HUES48 (cell line): ENCODE results near the gene MMAB.

ENCODE experiments used
- H3K27ac ChIP-seq: one replicate; pipeline ENCODE4 v1.7.0; 2013; ENCODE audit warnings: low read depth, low read length, inconsistent platforms
- H3K27me3 ChIP-seq: 2 replicates; pipeline ENCODE4 v1.6.1; 2013; ENCODE audit warnings: mild to moderate bottlenecking, low read length; ENCODE audit not compliant: control insufficient read depth, insufficient read depth
- H3K36me3 ChIP-seq: 2 replicates; pipeline ENCODE4 v1.6.1; 2013; ENCODE audit warnings: low read length; ENCODE audit not compliant: control insufficient read depth, insufficient read depth
- H3K4me1 ChIP-seq: 2 replicates; pipeline ENCODE4 v1.6.1; 2013; ENCODE audit warnings: mild to moderate bottlenecking, low read length; ENCODE audit not compliant: control insufficient read depth, insufficient read depth
- H3K4me3 ChIP-seq: 2 replicates; pipeline ENCODE4 v1.5.1; 2013; ENCODE audit warnings: mild to moderate bottlenecking, low read depth, low read length
- H3K9ac ChIP-seq: 2 replicates; pipeline ENCODE4 v1.6.1; 2013; ENCODE audit warnings: mild to moderate bottlenecking, low read depth, low read length, moderate library complexity
- H3K9me3 ChIP-seq: 2 replicates; pipeline ENCODE4 v1.6.1; 2013; ENCODE audit warnings: low read length; ENCODE audit not compliant: control insufficient read depth, insufficient read depth

Gene MMAB

DNA sequence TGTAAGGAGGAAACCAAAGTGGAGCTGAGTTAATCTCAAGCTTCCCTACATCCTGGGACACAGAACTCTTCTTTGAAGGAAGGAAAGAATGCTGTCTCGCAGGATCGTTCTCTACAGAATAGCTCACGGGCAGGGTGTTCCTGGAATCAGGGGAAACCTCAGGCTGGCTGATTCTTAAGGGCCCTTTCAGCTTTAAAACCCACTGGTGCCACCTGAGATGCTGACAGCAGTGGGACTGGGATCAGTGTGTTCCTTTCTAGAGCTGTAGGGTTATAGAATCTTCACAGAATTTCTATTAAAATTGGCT lies 48.1 kb downstream of the MMAB start:
- peaks cover 32% of the 10 kb centered on the region for H3K36me3 ChIP-seq
- no peak overlapping the region for H3K4me3 ChIP-seq
- H3K27me3 ChIP-seq = no peaks in the 10 kb centered on the region
- peaks cover 4% of the 10 kb centered on the region; the same call in 1 of the 2 replicates for H3K4me1 ChIP-seq
- H3K9ac ChIP-seq = no peak overlapping the region
- peak overlapping the region; percentile 56 for H3K27ac ChIP-seq
- no peaks in the 10 kb centered on the region for H3K9me3 ChIP-seq

DNA sequence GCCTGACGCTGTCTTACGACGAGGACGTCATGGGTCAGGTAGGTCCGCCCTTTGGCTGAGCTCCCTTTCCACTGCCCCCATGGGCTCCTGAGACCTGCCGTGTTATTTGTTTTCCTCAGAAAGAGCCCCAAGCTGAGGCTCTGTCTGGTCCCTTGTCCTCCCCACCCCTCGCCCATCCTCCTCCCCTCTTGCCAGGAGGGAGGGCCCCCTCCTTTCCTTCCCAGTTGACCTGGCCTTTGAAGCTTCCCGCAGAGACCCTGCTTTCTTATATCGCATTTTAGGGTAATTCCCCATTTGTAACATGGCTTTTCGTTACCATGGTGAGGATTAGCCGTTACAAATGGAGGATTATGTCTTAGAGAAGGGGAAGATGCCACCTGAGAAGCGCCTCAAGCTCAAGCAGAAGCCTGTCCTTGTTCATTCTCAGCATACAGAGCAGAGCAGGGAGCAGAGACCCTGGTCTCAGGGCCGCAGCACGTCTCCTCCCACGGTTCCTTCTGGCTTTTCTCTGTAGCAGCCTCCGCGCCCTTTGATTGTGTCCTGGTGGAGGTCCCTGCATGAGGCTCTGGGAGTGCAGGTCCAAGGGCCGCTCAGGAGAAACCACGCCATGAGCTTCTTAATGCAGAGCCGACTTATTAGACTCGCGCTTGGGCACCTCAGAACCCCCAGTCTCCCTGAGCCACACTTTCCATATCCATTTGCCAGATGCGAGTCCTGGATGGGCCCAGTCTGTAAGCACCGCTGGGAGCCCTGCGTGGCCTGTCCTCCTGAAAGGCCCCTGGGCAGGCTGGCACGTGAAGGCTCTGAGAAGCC lies 48.6 kb downstream of the MMAB start:
- peak overlapping the region; percentile 56 for H3K27ac ChIP-seq
- no peak overlapping the region for H3K4me3 ChIP-seq
- H3K36me3 ChIP-seq = peaks cover 37% of the 10 kb centered on the region
- no peaks in the 10 kb centered on the region for H3K9me3 ChIP-seq
- H3K9ac ChIP-seq = no peak overlapping the region
- no peaks in the 10 kb centered on the region for H3K27me3 ChIP-seq
- H3K4me1 ChIP-seq = peaks cover 2% of the 10 kb centered on the region; the same call in 1 of the 2 replicates

DNA sequence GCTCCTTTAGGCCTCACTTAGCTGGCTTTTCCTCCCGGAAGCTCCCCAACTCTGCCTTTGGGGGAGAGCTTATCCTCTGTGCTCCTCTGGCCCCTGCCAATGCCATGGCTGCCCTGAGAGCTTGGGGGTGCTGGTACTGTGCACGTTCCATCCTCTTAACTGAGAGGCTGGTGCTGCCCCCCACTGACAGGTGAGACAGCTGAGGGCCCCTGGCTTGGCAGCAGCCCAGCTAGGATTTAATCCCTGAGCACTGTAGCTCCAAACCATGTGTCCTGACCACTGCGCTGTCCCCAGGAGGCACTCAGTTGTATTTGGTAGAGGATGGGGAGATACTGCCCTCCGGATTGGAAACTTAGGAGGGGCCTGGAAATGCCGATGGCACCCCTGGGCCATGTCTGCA lies 49.8 kb downstream of the MMAB start:
- H3K36me3 ChIP-seq = peaks cover 44% of the 10 kb centered on the region
- H3K9me3 ChIP-seq = no peaks in the 10 kb centered on the region
- H3K27me3 ChIP-seq = no peaks in the 10 kb centered on the region
- H3K4me1 ChIP-seq = no peaks in the 10 kb centered on the region
- no peak overlapping the region for H3K27ac ChIP-seq
- H3K4me3 ChIP-seq = no peak overlapping the region
- H3K9ac ChIP-seq = no peak overlapping the region

DNA sequence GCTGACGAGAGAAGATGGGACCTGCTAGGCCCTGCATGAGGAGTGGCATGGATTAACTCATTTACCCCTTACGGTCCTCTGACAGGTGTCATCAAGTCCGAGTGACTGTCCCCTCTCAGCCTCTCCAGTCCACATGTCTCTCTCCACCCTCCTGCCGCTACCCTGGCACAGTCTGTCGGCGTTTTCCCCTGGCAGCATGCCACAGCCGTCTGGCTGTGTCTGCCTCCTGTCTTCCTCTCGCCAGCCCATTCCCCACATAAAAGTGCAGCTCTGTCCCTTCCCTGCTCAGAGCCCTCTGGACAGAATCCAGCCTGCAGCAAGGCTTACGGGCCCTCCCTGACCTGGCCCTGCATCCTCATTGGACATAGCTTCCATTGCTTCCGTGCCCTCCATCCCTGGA lies 50.2 kb downstream of the MMAB start:
- Histone ChIP-seq H3K4me1 (no peaks in the 10 kb centered on the region), H3K9me3 (no peaks in the 10 kb centered on the region), H3K27ac (no peak overlapping the region), H3K27me3 (no peaks in the 10 kb centered on the region), H3K36me3 (peaks cover 44% of the 10 kb centered on the region), H3K4me3 (no peak overlapping the region), H3K9ac (no peak overlapping the region)

DNA sequence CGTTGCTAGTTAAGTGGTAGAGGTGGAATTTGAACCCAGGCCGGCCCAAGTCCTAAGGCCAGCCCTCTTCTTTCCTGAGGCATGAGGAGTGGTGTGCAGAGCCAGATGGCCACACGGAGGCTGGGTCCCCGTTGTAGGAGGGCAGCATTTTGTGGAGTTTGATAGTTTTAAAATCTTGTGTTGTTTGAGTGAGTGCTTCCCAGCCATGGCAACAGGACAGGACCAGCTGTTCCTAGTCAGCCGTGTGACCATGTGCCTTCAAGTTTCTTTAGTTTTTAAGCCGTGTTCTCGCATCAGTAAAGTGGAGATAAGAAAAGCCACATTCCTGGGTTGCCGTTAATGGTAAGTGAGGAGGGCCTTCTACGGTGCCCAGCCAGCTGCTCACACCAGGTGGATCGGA lies 51.5 kb downstream of the MMAB start:
- no peaks in the 10 kb centered on the region for H3K27me3 ChIP-seq
- no peaks in the 10 kb centered on the region for H3K9me3 ChIP-seq
- H3K4me3 ChIP-seq = no peak overlapping the region
- H3K36me3 ChIP-seq = peaks cover 55% of the 10 kb centered on the region
- no peaks in the 10 kb centered on the region for H3K4me1 ChIP-seq
- no peak overlapping the region for H3K9ac ChIP-seq
- no peak overlapping the region for H3K27ac ChIP-seq

DNA sequence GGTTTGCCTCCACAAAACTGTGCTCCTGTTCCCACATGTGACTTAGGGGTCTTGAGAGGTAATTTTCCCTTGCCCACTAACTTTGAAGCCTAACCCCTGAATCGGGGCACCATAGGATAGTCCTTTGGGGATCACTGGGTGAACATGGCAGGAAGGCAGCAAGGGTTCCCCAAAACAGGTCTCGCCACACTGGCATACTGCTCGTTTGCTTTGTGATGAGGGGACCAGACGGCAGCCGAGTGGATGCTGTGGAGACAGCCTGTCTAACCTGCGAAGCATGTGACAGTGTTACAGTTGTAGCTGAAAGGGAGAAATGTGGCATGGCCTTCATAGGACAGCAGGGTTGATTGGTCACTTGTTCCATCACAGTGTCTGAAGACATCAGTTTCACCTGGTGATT lies 53.5 kb downstream of the MMAB start:
- peaks cover 60% of the 10 kb centered on the region for H3K36me3 ChIP-seq

DNA sequence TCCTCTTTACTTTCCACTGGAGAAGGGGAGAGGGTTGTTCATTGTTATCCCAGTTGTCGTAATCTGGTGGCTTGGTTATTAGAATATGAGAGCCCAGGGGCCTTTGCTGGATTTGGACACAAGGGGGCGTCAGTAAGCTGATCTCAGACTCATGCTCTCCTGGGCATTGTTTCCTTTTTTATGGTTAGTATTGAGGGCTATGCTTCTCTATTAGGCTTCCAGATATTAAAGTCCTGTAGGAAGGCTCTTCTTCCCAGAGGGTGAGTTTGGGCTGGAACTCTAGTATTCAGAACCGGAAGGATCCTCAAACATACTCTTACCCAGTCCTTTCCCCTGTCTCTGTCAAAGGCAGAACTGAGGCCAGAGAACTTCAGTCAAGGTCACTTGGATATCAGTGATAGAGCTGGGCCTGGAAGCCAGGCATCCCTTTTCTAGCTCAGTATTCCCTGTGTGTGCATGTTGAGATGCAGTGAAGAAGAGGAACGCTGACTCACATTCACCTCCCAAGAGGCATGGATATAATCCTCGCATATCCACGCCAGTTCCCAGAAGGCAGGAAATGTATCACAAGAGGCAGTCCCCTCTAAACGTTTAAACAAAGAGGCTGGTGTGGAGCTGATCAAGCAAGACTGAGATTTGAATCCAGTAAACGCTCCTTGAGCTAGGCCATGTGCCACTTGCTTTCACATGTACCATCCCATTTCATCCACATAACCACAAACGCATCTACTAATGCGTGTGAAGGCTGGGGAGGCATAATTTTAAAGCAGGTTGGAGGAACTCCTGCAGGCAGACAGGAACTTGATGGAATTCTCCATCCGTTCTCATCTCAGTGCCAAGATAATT lies 54.3 kb downstream of the MMAB start:
- Histone ChIP-seq H3K27me3 (no peaks in the 10 kb centered on the region), H3K4me1 (no peaks in the 10 kb centered on the region), H3K9me3 (no peaks in the 10 kb centered on the region), H3K4me3 (no peak overlapping the region), H3K36me3 (peaks cover 66% of the 10 kb centered on the region), H3K9ac (0 out of 2 replicates have a peak overlapping the region, but pooled peaks have one; percentile 2), H3K27ac (peak overlapping the region; percentile 22)

More for the DNA sequence above, 53.5 kb downstream of the MMAB start:
- H3K4me1 ChIP-seq = no peaks in the 10 kb centered on the region
- H3K9ac ChIP-seq = no peak overlapping the region
- H3K27me3 ChIP-seq = no peaks in the 10 kb centered on the region
- H3K4me3 ChIP-seq = no peak overlapping the region
- H3K27ac ChIP-seq = no peak overlapping the region
- H3K9me3 ChIP-seq = no peaks in the 10 kb centered on the region

DNA sequence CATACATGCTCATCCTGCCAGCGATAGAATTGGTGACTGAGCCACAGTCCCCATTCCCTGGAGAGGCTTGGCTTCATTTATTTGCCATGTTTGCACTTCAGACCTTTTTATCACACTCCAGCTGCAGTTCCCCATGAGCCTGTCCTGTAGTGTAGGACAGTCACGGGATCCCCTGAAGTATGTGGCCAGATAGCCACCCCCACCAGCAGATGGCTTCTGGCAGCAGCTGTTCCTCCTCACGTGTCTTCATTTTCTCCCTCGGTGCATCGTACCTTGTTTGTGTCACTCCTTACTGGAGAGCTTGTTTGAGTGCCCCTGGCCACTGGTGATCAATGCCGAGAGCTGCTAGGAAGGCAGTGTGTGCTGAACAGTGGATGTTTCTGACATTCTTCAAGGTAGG lies 55.7 kb downstream of the MMAB start:
- no peaks in the 10 kb centered on the region for H3K9me3 ChIP-seq
- H3K36me3 ChIP-seq = peaks cover 64% of the 10 kb centered on the region
- no peak overlapping the region for H3K27ac ChIP-seq

DNA sequence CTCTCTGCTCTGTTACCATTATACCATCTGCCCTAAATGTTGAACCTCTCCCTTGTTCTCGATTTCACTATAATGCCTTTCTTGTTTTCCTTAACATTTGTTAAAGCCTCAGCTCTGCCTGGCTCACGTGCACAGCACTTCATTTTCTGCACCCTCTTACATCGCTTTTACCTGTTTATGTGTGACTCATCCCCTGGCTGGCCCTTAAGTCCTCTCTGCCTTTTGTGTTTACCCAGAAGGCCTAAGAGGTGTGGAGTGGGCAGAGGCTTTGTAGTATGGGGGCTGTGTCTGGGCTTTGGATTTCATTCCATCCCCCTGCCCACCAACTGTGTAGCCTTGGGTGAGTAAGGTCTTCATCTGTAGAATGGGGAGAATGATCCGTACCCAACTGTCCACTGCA lies 59.3 kb downstream of the MMAB start:
- Histone ChIP-seq H3K4me1 (no peaks in the 10 kb centered on the region), H3K4me3 (no peak overlapping the region), H3K36me3 (peaks cover 53% of the 10 kb centered on the region), H3K9ac (no peak overlapping the region), H3K27ac (no peak overlapping the region), H3K9me3 (no peaks in the 10 kb centered on the region), H3K27me3 (no peaks in the 10 kb centered on the region)

More for the DNA sequence above, 55.7 kb downstream of the MMAB start:
- Histone ChIP-seq H3K9ac (no peak overlapping the region), H3K27me3 (no peaks in the 10 kb centered on the region), H3K4me3 (no peak overlapping the region), H3K4me1 (no peaks in the 10 kb centered on the region)

DNA sequence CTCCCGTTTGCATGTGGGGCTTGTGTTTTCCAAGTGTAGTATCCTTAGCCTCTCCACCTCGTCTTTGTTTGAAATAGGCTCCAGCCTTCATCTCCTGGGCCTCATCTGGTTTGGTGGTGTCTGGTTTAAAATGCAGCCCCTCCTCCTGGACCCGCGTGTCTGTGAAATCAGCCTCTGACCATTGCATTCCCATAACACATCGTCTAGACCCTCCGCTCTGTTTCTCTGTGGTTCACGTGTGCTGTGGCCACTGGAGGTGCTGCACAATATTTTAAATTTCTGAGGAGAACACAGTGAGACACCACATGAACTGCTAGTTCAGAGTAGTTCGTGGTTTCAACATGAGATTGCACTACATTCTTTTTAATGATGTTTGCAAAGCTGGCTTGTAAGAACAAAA lies 60.3 kb downstream of the MMAB start:
- H3K9ac ChIP-seq = no peak overlapping the region
- no peak overlapping the region for H3K4me3 ChIP-seq
- peaks cover 62% of the 10 kb centered on the region for H3K36me3 ChIP-seq
- no peaks in the 10 kb centered on the region for H3K9me3 ChIP-seq
- no peaks in the 10 kb centered on the region for H3K4me1 ChIP-seq
- H3K27me3 ChIP-seq = no peaks in the 10 kb centered on the region
- H3K27ac ChIP-seq = no peak overlapping the region

DNA sequence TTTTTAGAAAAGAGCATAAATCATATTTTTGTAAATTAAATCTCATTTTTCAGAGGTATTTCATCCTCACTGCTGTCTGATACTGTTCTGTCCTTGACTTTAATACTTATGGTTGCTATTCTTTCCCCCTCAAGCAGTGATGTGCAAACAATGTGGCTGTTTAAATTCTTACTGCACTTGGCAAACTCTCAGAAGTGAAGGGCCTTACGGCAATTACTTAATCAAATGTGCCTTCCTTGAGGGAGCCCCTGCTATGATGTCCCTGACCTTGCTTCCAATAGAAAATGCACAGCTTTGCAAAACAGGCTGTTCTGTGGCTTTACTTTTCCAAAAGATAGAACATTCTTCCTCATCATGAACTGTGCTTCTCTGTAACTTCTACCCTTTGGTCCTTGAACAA lies 60.7 kb downstream of the MMAB start:
- Histone ChIP-seq H3K4me1 (no peaks in the 10 kb centered on the region), H3K9ac (no peak overlapping the region), H3K9me3 (no peaks in the 10 kb centered on the region), H3K4me3 (no peak overlapping the region), H3K27ac (no peak overlapping the region), H3K36me3 (peaks cover 63% of the 10 kb centered on the region), H3K27me3 (no peaks in the 10 kb centered on the region)
